NCI-H146 (cell line): Measurements from ENCODE around the gene TMEM117.
"Not testable (repeated sequence)": the region's sequence is repeated elsewhere in the genome, so short reads cannot be mapped to it uniquely, and the experiment has no call there.

Experiments used
- DNase-seq: peaks from one replicate; lab custom pipeline; 2025; lab: John Stamatoyannopoulos, UW

Gene TMEM117

DNA sequence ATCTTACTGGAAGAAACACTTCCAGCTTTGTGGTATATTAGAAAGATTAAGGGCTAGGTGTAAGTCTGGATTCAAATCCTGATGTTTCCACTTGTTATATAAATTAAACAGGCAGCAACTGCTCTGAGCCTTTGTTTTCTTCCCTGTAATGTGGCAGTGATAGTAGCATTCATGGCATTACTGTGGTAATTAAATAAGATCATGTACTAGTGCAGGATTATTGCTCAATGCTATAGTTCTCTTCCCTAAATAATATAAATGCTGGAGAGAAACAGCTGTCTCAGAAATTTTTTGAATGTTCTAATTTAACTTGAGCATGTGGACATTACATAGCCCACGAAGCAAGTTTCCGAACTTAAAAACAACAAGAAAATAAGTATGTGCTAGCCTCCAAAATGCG, 5.4 kb downstream of the TMEM117 start:
- DNase-seq: no peak

DNA sequence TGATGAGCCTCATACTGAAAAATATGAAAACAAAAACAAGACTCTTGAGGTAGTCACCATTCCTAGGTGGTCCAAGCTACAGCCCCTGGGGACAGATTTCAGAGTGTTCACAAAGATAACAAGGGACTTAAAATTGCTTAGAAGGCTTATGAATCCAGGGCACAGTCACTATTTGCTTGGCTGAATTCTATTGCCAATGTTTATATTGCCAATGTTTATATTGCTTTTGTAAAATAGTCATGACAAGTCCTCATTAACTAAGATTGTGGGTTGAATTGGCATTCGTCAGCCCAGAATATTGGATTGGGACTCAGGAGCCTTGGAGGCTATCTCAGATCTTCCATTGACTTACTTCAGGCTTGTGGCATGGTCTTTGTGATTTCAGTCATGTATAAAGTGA, 6.4 kb downstream of the TMEM117 start:
- DNase-seq: no peak

DNA sequence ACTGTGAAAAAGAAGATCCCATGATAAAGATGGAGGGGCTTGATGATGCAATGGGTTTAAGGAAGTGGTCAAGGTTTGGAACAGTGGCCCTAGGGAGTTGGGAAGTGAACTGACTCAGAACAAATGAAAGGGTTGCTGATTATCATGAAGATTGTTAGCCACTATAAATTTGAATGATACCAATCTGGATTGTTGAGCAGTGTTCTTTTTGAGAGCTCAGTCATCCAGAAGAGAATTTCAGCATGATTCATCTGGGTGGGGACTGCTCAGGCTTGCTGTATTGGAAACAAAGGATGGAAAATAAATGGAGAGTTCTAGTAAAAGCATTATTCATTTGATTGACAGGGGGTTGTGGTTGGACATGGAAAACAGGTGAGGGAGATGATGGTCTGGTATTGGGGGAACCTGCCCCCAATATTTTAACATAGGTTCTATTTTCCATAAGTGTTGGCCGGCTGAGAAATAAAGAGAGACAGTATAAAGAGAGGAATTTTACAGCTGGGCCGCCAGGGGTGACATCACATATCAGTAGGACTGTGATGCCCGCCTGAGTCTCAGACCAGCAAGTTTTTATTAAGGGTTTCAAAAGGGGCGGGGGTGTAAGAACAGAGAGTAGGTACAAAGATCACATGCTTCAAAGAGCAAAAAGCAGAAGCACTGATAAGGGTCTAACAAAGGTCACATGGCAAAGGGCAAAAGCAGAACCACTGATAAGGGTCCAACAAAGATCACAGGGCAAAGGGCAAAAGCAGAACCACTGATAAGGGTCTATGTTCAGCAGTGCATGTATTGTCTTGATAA, 11.7 kb downstream of the TMEM117 start:
- not testable (repeated sequence) for DNase-seq

DNA sequence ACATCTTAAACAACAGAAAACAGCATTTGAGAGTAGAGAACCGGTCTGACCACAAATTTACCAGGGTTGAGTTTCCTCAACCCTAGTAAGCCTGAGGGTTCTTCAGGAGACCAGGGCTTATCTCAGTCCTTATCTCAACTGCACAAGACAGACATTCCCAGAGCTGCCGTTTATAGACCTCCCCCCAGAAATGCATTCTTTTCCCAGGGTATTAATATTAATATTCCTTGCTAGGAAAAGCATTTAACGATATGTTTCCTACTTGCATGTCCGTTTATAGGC, 12.3 kb downstream of the TMEM117 start:
- DNase-seq: no peak

DNA sequence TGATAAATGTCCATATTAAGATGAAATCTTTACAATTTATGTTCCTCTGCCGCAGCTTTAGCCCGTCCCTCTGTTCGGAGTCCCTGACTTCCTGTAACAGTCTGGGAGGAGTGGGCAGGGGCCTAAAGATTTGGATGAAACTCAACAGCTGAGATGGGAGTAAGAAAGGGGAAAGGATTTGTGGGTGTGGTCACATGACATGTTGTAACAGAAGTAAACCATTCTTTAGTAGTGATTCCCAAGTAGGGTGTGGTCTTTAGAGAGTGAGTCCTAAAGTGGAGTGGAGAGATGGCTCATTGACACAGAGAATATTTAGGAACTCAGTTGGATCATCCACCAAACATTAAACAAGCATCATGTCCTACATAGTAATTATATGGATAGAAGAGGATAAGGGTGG, 12.9 kb downstream of the TMEM117 start:
- no peak for DNase-seq

DNA sequence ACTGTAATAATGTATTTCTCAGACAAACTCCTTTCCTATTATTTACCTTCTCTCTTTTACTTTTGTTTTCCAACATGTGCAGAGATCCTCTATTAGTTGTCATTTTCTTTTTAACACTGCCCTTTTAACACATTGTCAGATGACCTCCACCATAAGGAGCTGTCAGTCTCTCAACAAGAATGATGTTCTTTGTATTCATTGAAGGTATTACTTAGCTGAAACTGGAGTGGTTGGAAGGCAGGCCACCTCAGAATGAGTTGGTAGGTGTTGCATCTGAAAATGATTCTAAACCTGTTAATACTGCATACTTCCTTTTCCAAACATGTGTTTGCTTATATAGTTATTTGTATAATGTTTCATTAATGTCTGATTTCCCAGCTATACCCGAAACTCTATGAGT, 16.9 kb downstream of the TMEM117 start:
- no peak for DNase-seq

DNA sequence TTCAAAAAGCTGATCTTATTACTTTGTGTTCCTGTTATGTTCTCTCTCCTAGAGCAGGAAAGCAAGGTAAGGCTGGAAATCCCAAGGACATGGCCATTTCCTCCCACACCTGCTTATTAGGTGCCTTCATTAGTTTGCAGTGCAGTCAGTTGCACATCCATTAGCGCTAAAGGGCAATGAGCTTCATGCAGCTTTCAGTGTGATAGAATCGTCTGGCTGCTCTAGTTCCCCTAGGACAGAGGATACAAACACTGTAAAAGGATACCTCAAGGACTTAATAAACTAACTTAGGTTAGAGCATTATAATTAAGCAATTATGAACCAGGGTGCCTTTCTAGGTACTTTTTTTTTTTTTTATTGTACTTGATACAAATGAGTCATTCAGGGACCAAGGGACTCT, 21.1 kb downstream of the TMEM117 start:
- DNase-seq: no peak

DNA sequence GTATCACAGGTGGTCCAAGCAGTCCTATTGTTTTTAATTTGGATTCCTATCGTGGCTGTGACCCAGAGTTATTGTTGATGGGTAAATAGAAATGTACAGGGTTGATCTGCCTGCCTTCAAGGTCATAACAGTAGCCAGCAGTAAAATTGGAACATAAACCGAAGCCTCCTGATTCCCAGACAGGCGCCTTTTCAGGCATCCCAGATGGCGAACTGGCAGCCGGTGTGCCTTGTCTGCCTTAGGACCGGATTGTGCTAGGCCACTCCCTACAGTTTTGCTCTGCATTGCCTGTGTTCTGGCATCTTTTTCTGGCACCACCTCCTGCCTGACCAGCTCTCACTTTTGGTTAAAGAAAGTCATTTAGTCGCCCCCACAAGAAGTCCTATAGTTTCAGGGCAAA, 22.2 kb downstream of the TMEM117 start:
- DNase-seq: no peak

DNA sequence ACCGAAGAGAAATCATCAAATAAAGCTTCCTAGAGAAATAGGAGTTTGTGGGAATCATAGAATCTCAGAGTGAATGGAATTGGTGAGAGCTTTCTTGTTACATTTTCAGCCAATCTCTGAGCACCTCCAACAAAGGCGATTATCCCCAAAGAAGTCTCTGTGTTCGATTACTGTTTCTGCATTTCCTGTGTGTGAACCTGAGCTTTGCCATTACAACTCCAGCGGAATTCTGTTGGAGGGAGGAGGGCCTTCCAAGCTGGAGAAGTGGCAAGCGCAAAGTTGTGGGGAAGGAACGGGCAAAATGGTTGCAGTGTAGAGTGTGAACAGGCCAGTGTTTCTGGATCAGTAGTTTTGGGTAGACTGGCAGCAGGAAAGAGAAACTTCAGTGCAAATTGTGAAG, 23.1 kb downstream of the TMEM117 start:
- DNase-seq: no peak

DNA sequence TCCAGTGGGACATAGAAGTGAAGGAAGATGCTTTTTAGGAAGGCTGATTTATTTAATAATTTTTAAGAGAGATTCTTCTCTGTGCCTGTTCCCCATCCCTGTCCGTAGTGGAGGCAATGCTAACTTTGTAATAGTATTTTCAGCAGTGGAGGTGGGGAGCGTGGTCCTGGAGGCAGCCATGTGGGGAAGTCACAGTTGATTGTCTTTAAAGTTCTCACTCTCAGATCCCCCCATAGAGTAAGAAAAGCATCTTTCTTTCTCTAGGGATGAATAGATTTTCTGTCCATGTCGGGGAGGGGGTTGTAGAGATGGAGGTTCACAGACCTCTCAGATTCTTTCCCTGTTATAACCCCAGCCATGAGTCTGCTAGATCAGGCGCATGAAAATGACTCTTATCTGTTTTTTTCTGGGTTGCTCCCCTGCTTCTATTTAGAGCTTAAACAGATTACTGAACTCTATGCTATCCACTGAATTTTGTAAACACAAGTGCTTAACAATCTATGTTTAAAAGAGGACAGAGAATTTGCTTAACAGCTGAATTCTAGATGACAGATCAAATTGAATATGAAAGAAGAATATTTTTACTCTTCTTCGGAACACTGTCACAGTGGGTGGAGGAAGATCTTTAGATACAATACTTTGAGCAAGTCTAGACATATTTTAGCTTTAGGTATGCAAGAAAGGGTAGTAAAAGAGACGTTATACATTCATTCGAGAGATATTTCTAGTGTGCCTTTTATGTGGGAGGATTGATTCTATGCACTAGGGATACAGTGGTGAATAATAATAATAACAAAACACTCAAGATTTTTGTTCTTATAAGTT, 25.3 kb downstream of the TMEM117 start:
- no peak for DNase-seq

DNA sequence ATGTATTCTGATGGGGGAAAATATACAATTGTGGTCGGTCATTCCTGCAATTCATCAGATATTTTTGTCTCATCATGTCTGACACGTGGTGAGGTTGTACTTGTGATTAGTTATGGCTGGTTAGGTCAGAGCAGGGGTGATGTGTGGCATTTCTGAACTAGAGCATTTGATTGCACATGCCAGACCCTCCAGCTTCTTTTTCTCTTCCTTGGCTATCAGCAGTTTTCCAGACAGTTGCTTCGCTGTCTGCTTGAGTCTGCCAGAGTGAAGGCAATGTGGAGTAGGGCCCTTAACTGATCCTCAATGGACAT, 25.9 kb downstream of the TMEM117 start:
- no peak for DNase-seq

DNA sequence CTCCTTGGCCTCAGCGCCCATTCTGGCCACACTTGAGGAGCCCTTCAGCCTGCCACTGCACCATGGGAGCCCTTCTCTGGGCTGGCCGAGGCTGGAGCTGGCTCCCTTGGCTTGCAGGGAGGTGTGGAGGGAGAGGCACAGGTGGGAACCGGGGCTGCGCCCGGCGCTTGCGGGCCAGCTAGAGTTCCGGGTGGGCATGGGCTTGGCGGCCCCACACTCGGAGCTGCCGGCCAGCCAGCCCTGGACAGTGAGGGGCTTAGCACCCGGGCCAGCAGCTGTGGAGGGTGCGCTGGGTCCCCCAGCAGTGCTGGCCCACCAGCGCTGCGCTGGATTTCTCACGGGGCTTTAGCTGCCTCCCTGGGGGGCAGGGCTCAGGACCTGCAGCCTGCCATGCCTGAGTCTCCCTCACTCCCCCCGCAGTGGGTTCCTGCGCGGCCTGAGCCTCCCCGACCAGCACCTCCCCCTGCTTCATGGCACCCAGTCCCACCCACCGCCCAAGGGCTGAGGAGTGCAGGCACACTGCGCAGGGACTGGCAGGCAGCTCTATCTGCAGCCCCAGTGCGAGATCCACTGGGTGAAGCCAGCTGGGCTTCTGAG, 28.0 kb downstream of the TMEM117 start:
- no peak for DNase-seq

DNA sequence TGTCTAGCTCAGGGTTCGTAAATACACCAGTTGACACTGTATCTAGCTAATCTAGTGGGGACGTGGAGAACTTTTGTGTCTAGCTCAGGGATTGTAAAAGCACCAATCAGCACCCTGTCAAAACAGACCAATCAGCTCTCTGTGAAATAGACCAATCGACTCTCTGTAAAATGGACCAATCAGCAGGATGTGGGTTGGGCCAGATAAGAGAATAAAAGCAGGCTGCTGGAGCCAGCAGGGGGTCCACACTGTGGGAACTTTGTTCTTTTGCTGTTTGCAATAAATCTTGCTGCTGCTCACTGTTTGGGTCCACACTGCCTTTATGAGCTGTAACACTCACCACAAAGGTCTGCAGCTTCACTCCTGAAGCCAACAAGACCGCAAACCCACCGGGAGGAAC, 28.7 kb downstream of the TMEM117 start:
- not testable (repeated sequence) for DNase-seq

DNA sequence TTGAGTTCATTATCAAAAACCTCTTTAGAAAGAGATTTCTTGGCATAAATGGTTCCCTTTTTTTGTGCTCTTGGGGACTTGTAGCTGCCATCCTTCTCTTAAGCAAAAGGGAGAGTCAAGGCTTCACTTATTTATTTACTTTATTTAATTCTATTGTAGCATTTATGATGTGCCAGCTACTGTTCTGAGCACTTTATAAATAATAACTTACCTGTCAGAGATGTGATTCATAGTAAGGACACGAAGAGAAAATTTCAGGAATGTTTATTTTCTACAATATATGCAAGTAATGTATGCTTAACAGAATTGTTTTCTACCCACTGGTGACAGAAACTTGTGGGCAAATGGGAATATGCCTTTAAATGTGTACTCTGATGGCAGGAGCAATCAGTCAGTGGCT, 33.3 kb downstream of the TMEM117 start:
- DNase-seq: no peak

DNA sequence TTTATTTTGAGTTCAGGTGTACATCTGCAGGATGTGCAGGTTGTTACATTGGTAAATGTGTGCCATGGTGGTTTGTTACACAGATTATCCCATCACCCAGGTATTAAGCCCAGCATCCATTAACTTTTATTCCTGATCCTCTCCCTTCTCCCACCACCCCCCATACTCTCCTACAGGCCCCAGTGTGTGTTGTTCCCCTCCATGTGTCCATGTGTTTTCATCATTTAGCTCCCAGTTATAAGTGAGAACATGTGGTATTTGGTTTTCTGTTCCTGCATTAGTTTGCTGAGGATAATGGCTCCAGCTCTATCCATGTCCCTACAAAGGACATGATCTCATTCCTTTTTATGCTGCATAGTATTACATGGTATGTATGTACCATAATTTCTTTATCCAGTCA, 33.9 kb downstream of the TMEM117 start:
- DNase-seq: not testable (repeated sequence)

DNA sequence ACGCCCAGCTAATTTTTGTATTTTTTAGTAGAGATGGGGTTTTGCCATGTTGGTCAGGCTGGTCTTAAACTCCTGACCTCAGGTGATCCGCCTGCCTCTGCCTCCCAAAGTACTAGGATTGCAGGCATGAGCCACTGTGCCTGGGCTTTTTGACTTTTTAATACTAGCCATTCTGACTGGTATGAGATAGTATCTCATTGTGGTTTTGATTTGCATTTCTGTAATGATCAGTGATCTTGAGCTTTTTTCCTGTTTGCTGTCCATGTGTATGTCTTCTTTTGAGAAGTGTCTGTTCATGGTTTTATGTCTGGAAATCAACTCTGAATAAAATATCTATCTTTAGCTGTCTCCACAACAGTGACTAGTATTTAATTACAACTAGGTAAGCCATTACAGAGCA, 35.4 kb downstream of the TMEM117 start:
- DNase-seq: not testable (repeated sequence)

DNA sequence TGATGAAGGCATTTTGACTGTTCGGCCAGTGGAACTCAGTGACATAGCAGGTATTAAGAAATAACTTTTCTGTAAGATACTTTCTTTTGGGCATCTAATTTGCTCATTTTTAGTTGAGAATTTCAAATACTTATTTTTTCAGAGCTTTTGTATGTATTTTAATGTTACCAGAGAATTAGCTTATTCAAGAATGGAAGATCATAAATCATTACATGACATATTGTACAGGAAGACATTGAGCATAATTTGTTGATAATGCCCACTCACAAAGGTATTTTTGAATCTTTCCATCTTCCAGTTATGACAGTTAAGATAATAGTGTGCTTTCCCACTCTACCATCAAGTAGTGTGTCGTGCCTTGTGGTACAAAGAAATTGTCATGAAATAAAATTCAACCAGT, 36.5 kb downstream of the TMEM117 start:
- DNase-seq: no peak

DNA sequence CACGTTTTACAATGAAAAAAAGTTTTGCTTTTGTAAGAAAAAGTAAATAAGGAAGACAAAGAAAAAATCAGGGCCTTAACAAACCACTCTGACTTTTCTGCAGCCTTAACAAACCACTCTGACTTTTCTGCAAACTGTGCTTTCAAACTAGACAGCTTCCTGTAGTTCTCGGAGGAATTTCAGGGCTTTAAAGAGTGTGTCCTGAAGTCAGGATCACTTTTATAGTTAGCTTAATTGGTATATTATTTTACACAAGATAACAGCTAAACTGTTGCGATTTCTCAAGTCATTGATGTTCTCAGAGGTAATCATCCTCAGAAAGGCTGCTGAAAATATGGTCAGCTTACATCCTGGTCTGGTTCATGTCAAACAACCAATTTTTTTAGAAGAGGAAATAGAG, 42.2 kb downstream of the TMEM117 start:
- DNase-seq: no peak

DNA sequence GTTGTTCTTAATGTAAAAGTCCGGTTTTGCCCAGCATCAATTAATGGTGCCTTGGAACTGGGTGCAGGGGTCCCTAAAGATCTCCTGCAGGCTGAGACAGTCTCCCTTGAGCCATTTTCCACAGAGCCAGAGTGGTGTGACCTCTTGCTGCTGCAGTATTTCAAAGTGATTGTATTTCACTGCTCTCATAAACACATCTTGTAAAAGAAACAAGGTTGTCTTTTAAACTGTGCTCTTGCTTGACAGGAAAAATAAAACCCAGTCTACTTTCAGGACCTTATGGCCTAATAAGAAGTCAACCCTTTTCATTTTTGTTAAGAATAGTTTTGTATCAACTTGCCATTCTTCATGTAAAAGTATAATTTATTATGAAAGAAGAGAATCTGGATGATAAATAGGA, 44.7 kb downstream of the TMEM117 start:
- DNase-seq: no peak

DNA sequence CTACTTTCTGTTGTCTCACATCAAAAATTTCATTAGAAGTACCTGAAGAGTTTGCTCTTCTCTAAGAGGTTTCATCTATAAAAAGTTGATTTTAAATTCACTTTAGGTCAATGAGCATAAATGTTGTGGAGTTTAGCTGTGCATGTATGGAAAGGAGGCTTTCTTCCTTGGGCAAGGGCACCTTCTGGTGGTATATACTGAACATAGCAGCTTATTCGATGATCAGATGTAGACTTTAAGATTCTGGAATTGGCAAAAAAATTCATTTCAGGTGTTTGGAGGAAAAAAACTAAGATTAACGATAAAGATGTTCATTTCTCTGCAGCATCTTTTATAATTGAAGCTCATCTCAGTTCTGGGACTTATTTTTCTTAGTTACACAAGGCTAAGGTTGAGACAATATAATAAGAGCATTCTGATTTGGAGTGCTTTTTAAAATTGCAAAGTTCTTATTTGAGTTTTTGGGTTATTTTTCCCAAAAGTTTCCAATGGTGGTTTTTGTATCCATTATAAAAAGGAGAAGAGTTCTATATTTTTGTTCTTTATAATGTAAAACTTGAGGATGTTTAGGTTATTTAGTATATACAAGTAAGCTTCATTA, 46.8 kb downstream of the TMEM117 start:
- peak; percentile 44 for DNase-seq

DNA sequence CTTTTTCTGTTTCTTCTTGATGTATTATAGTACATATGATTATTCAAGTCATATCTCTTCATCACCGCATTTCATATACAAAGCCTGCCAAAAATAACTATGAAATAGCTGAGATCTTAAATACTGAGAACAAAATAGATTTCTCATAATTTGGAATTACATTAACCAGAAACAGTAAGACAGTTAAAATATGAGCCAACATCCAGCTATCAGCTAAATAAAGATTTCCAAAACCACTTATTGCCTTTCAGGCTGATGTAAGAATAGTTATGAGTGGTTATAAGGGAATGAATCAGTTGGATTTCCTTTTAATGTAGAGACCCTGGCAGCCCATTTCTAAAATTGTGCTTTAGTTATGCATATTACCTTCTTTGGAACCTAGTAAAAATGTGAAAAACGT, 47.4 kb downstream of the TMEM117 start:
- no peak for DNase-seq

DNA sequence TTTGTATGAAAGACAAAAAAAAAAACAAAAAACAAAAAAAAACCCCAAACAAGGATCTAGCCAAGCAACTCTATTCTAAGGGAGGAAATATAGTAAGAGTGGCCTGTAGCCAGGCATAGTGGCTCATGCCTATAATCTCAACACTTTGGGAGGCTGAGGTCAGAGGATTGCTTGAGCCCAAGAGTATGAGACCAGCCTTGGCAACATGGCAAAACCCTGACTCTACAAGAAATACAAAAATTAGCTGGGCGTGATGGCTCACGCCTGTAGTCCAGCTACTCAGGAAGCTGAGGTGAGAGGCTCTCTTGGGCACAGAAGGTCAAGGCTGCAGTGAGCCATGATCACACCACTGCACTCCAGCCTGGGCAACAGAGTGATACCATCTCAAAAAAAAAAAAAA, 47.9 kb downstream of the TMEM117 start:
- DNase-seq: no peak
